ENCODE measurements around the gene CLEC14A.

DNA sequence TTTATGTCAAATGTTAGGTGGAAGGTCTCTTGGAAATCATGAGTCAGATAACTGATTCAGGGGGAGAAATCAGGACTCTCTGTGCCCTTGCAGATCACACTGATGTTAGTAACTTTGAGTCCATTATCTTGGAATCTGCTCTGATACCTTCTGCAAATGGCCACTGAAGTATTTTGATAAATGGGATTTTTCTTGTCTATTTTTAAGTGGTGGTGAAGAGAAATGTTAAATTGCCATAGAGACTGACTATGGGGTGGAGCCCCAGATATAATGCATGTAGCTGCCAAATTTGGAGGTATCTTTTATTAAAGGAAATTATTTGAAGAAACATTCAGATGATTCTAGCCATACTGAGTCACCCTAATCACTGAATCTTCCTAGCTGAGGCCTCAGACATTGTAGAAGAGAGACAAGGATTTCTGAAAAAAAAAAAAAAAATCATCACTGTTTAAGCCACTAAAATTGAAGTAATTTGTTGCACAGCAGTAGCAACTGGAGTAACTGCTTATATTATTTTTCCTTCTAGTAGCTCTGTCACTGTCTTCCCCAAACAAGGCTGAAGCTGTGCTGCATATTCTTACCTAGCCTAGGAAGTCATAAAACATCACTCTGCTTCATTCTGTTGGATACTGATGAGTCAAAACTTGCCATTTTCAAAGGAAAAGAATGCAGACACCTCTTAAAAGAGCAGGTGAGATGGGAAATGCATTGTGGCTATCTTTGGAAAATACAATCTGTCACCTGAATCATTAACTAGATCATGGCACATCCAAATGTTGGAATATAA, 36.0 kb upstream of the CLEC14A start:
- TF ChIP-seq POLR2A (IDR thresholded peaks at IDR 0.05) = no peak
- TF ChIP-seq, protein P1, sequence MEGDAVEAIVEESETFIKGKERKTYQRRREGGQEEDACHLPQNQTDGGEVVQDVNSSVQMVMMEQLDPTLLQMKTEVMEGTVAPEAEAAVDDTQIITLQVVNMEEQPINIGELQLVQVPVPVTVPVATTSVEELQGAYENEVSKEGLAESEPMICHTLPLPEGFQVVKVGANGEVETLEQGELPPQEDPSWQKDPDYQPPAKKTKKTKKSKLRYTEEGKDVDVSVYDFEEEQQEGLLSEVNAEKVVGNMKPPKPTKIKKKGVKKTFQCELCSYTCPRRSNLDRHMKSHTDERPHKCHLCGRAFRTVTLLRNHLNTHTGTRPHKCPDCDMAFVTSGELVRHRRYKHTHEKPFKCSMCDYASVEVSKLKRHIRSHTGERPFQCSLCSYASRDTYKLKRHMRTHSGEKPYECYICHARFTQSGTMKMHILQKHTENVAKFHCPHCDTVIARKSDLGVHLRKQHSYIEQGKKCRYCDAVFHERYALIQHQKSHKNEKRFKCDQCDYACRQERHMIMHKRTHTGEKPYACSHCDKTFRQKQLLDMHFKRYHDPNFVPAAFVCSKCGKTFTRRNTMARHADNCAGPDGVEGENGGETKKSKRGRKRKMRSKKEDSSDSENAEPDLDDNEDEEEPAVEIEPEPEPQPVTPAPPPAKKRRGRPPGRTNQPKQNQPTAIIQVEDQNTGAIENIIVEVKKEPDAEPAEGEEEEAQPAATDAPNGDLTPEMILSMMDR (IDR thresholded peaks at IDR 0.05) = no peak

Data from Peyer's patch (tissue), 4 donors.